Left lung (tissue), 10 donors: ENCODE measurements around the gene PLXNA1. TPM values are rescaled to one million over a fixed set of nuclear protein-coding genes. Genes with fewer than 3 reads are reported as not detected.

Source experiments
- ATAC-seq: fragments of 200-7000 bp; cut with Tn5 transposase; one replicate; pipeline ENCODE4 v1.9.1; 2020; ENCODE audit warnings: moderate library complexity
- DNase-seq, 4 donors: peaks; one replicate each; pipeline ENCODE4 v3.0.0-alpha.2; 2013 to 2020
- H3K27ac ChIP-seq, 2 donors: fragments of 200-600 bp; sonication (generic) in 1 of 2; one replicate each; pipeline versions ENCODE4 v1.5.0 to v1.8.0; 2020 to 2021
- H3K27me3 ChIP-seq, 2 donors: fragments of 200-600 bp; sonication (generic) in 1 of 2; one replicate each; pipeline versions ENCODE4 v1.5.0 to v1.8.0; 2020 to 2021
- H3K36me3 ChIP-seq, 2 donors: fragments of 200-600 bp; sonication (generic) in 1 of 2; one replicate each; pipeline versions ENCODE4 v1.5.0 to v1.8.0; 2020 to 2021
- H3K4me1 ChIP-seq, 2 donors: fragments of 200-600 bp; one replicate each; pipeline ENCODE4 v1.8.0; 2021
- H3K4me3 ChIP-seq, 2 donors: fragments of 200-600 bp; sonication (generic) in 1 of 2; one replicate each; pipeline versions ENCODE4 v1.5.0 to v1.8.0; 2020 to 2021; ENCODE audit warnings: mild to moderate bottlenecking in 1 of 2
- H3K9me3 ChIP-seq, 2 donors: fragments of 200-600 bp; sonication (generic) in 1 of 2; one replicate each; pipeline versions ENCODE4 v1.5.0 to v1.8.0; 2020 to 2021
- CTCF ChIP-seq, 2 donors: fragments of 200-600 bp; sonication (generic) in 1 of 2; IDR thresholded peaks; one replicate each; pipeline versions ENCODE4 v1.5.0 to v1.8.0; 2021; ENCODE audit warnings: antibody characterized with exemption in 2 of 2
- intact Hi-C, 2 donors: fragments of 100-400 bp; cut with DNase I; formaldehyde crosslinking; loops; one replicate each; pipeline versions ENCODE4 v1.11.2 to v1.14.2; 2022
- polyA plus RNA-seq, 6 donors: library from polyadenylated mRNA; unstranded; fragments of 120-200 nt; gene quantifications; one replicate each; pipeline ENCODE4 v1.2.1, GENCODE V29; 2013; ENCODE audit not compliant: insufficient read length in 6 of 6
- total RNA-seq, 2 donors: library from RNA; stranded (reverse); fragmentation: NEBNext Ultra II Directional; extraction: Animal tissue kit (Norgen Biotek cat#: 25700); gene quantifications; one replicate each; pipeline ENCODE4 v1.2.1, GENCODE V29; 2021
- donor health status: DM: no; HTN: yes; CAD: no.
- donor health status: DM: no; HTN: no; CAD: no.

The PLXNA1 gene
- total and polyA plus RNA-seq, 8 donors, result 27.2 to 64.6 (median 32.0) TPM

- ATAC-seq (no peak), DNase-seq (peak in 1 of 4 donors; percentile 71)
- no peak for TF ChIP-seq CTCF (IDR thresholded peaks at IDR 0.05)
- Histone ChIP-seq H3K27me3 (no peaks in the 10 kb centered on the region), H3K4me3 (no peak overlapping the region), H3K4me1 (no peaks in the 10 kb centered on the region), H3K36me3 (peaks cover 0 to 84% of the 10 kb centered on the region in 2 donors), H3K9me3 (no peaks in the 10 kb centered on the region), H3K27ac (no peak overlapping the region)
- intact Hi-C loops, result no loop called here
These were observed 46.1 kb downstream of the PLXNA1 start for GRCh38 chr3:127028781-127029657.

GRCh38 chr3:127029658-127030507, 47.0 kb downstream of the PLXNA1 start:
- intact Hi-C loops, result no loop called here

GRCh38 chr3:127030508-127031412, 47.8 kb downstream of the PLXNA1 start:
- DNase-seq, result peak in 1 of 4 donors; percentile 53
- no peak overlapping the region for H3K27ac ChIP-seq
- no peak for ATAC-seq
- intact Hi-C loops, result no loop called here
- no peaks in the 10 kb centered on the region for H3K27me3 ChIP-seq
- peaks cover 0 to 87% of the 10 kb centered on the region in 2 donors for H3K36me3 ChIP-seq
- no peak overlapping the region for H3K4me3 ChIP-seq
- no peaks in the 10 kb centered on the region for H3K9me3 ChIP-seq
- no peak for TF ChIP-seq CTCF (IDR thresholded peaks at IDR 0.05)
- H3K4me1 ChIP-seq, result peaks cover 5% of the 10 kb centered on the region in 2 donors

More at GRCh38 chr3:127029658-127030507, 47.0 kb downstream of the PLXNA1 start:
- no peaks in the 10 kb centered on the region for H3K9me3 ChIP-seq
- no peak for ATAC-seq
- no peaks in the 10 kb centered on the region for H3K4me1 ChIP-seq
- no peak overlapping the region for H3K4me3 ChIP-seq
- H3K27ac ChIP-seq, result no peak overlapping the region
- peak in 1 of 4 donors; percentile 74 for DNase-seq
- no peak for TF ChIP-seq CTCF (IDR thresholded peaks at IDR 0.05)
- peaks cover 0 to 87% of the 10 kb centered on the region in 2 donors for H3K36me3 ChIP-seq
- no peaks in the 10 kb centered on the region for H3K27me3 ChIP-seq

GRCh38 chr3:127031413-127031810, 48.5 kb downstream of the PLXNA1 start:
- DNase-seq, result peak in 1 of 4 donors; percentile 68
- peaks cover 0 to 82% of the 10 kb centered on the region in 2 donors for H3K36me3 ChIP-seq

More at GRCh38 chr3:127031413-127031810, 48.5 kb downstream of the PLXNA1 start:
- Histone ChIP-seq H3K4me1 (peaks cover 5 to 11% of the 10 kb centered on the region in 2 donors), H3K4me3 (no peak overlapping the region), H3K27me3 (no peaks in the 10 kb centered on the region), H3K27ac (no peak overlapping the region), H3K9me3 (no peaks in the 10 kb centered on the region)
- no peak for TF ChIP-seq CTCF (IDR thresholded peaks at IDR 0.05)
- intact Hi-C loops, result no loop called here
- no peak for ATAC-seq
